GM19193 (cell line): ENCODE measurements around the gene MIPEP.

Experiments used
- POLR2A ChIP-seq: IDR thresholded peaks from 4 replicates; pipeline ENCODE4 v1.6.1; 2011; ENCODE audit not compliant: insufficient read depth, insufficient read length; ENCODE audit errors: extremely low read depth

Gene MIPEP

GRCh38 chr13:23806874-23807526, 82.2 kb downstream of the MIPEP start:
- TF ChIP-seq POLR2A: no peak

- no peak for TF ChIP-seq POLR2A
Observed at GRCh38 chr13:23805821-23806220, 83.4 kb downstream of the MIPEP start.

DNA sequence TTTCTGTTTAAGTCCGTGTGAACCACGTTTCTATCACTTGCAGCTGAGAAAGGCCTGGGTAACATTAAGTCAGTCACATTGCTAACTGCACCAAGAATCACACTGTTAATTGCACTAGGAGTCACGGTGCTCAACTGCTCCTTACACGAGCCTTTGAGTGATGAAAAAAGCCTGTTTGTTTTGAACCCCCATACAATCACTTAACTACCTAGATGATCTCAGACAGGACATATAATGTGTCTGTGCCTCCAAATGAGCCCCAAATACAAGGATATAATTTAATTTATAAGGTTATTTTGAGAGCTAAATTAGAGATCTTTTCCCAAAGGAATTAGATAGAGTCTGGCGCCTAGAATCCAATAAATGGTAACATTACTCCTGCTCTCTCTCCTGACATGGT, 84.1 kb downstream of the MIPEP start:
- TF ChIP-seq POLR2A: no peak

- TF ChIP-seq POLR2A: no peak
Observed at GRCh38 chr13:23804166-23804565, 85.0 kb downstream of the MIPEP start.

- no peak for TF ChIP-seq POLR2A
Observed at GRCh38 chr13:23801141-23801540, 88.1 kb downstream of the MIPEP start.

DNA sequence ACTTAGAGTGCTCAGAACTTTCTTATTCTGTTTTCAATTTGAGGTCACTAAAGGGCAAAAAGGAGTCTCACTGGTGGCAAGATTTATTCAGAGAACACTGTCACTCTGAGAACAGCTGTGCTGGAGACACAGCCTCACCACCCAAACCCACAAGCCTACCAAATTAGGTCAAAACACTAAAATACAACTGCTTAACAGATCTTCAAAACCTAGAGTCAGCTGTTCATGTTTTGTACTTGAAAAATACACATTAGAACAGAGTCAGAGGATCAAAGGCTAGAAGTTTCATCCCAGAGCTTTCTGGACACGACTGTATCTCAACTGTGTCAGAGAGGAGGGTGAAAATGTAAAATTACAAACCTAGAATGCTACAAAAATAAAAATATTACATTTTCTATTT, 89.3 kb downstream of the MIPEP start:
- no peak for TF ChIP-seq POLR2A

DNA sequence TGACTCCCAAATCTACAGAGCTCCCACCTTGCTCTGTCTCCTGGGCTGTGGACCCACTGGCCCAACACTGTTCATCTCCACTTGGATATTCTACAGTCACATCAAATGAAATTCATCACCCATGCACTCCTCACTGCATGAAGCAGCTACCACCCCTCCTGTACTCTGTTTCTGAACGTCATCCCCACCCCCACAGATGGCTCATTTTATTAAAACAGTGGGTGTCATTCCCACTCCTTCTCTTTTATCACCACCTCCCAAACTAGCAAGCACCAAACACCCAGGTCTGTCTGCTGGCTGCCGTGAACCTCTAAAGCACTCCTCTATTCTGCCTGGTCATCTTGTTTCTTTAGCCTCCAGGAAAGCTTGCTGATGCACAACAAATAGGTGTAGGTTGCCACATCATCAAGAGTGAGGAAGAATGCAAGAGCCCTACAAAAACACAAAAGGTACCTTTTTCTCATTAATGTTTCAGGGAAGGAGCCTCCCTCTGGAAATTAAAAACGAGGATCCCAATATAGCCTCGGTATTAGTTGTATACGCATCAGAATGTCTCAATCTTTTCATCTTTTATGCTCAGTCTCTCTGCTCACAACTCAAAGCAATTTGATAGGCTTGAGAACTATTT, 91.8 kb downstream of the MIPEP start:
- no peak for TF ChIP-seq POLR2A

- no peak for TF ChIP-seq POLR2A
Observed at GRCh38 chr13:23796551-23796950, 92.6 kb downstream of the MIPEP start.

DNA sequence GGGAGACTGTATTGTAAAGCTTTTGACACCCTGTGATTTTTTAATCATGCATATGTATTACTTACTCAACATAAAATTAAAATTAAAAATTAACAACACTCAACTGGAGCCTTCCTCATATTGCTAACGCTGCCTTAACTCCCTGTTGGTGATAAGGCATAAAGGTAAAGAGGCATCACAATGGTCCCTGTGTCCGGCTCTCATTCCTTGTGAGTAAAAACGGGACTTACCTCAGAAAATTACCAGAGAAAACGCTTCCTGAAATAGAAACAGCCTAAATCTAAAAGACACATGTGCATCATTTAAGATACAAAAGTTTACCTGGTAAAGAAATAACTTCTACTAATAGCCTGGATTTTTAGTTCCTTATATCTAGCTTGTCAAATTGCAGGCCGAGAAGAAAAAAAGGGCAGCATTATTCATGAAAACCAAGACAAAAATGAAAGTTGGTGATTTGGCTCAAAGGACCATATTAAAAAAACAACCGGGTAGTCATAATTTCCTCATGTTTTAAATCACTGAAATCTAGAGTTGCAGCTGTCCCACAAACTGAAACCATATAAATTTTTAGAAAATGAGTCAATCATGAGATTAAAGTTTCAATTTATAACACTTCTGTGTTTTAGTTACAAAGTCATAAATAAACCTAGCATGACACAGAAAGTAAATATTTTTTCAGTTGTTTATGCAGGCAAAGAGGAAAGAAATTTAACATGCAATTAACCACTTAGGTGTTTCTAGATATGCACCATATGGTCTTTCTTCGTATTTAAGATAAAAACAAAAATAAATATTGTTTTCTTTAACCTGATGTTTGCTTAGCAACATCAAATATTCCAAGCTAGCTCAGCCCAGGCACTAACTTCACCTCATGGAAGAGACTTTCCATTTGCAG, 94.7 kb downstream of the MIPEP start:
- no peak for TF ChIP-seq POLR2A

GRCh38 chr13:23793711-23794110, 95.5 kb downstream of the MIPEP start:
- TF ChIP-seq POLR2A: no peak

GRCh38 chr13:23792680-23793079, 96.5 kb downstream of the MIPEP start:
- no peak for TF ChIP-seq POLR2A

- TF ChIP-seq POLR2A: no peak
Observed at GRCh38 chr13:23790577-23791170, 98.5 kb downstream of the MIPEP start.

DNA sequence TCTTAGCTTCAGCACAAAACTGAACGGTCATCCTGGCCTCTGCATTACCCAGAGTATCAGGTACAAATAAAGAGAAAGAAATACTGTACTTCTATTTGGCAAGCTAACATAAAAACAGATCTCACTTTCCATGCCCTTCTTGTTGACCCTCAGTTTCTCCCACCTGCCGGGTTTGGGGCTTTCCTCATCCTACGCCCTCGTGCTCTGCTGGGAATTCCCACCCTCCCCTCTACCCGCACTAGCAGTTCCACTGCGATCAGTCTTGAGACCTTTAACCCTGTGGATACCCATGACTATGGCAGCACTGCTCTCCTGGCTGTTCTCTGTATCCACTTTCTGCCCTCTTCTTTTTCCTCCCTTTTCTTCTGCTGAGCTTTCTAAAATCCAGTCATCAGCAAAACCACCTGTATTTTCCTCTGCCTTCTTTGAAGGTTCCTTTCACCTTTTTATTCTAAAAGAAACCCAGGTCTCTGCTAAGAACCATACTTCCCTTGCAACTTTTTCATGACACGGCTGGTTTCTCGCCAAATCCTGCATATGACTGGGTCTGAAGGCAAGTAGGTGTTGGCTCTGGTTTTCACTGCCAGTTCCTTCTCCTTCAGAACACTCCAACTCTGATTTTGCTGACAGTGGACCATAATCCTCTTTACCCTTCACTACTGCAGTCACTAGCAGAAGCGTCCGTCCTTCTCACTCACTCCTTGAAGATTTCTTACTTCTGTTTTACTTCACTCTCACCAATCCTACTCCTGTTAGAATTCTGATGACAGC, 99.4 kb downstream of the MIPEP start:
- no peak for TF ChIP-seq POLR2A

DNA sequence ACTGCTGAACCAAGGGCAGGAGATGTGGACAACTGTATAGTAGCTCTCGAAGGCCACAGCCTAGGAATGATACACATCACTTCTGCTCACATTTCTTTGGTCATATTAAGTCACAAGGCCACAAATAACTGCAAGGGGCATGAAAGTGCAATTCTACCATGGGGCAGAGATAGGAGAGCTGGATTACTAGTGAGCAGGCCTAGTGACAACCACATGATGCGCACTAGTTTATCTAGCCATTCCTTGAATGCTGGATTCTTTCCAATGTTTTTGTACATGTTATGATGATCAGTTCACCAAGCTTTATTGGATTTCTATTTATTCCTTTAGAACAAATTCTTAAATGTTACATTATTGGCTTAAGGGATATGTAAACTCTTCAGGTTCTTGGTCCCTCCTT, 100.7 kb downstream of the MIPEP start:
- no peak for TF ChIP-seq POLR2A
